Fibroblast of skin of right biceps (primary cell): ENCODE measurements around the gene MORC4.
"Not testable (repeated sequence)": the region's sequence is repeated elsewhere in the genome, so short reads cannot be mapped to it uniquely, and the experiment has no call there.

ENCODE experiments used
- DNase-seq: peaks from one replicate; pipeline ENCODE4 v3.0.0-alpha.2; 2013

Gene MORC4

GRCh38 chrX:107000013-107000515 lies at the start of gene MORC4:
Gene MORC4, minus strand, starts transcription at chrX:107000212. Its CDS starts 243 bp downstream, at chrX:106999969.
- DNase-seq = peak; percentile 80

- DNase-seq = no peak
Observed at GRCh38 chrX:107047622-107048021, 47.6 kb upstream of the MORC4 start.

- DNase-seq = no peak
Observed at GRCh38 chrX:107029752-107030151, 29.7 kb upstream of the MORC4 start.

- DNase-seq = peak; percentile 7
Observed at GRCh38 chrX:107025545-107025944, 25.5 kb upstream of the MORC4 start.

GRCh38 chrX:107014936-107015335 lies 14.9 kb upstream of the MORC4 start:
- DNase-seq = no peak

GRCh38 chrX:107008034-107008433 lies 8.0 kb upstream of the MORC4 start:
- no peak for DNase-seq

- peak; percentile 53 for DNase-seq
Observed at GRCh38 chrX:106999002-106999975, 723 bp downstream of the MORC4 start.

- no peak for DNase-seq
Observed at GRCh38 chrX:106997611-106998010, 2.4 kb downstream of the MORC4 start.

- no peak for DNase-seq
Observed at GRCh38 chrX:106995678-106996077, 4.3 kb downstream of the MORC4 start.

GRCh38 chrX:106987488-106987887 lies 12.5 kb downstream of the MORC4 start:
- DNase-seq = no peak

- DNase-seq = no peak
Observed at GRCh38 chrX:106980952-106981626, 18.9 kb downstream of the MORC4 start.

- DNase-seq = no peak
Observed at GRCh38 chrX:106976416-106976815, 23.6 kb downstream of the MORC4 start.

GRCh38 chrX:106973433-106974149 lies 26.4 kb downstream of the MORC4 start:
- DNase-seq = no peak

- no peak for DNase-seq
Observed at GRCh38 chrX:106972896-106973295, 27.1 kb downstream of the MORC4 start.

- not testable (repeated sequence) for DNase-seq
Observed at GRCh38 chrX:106966547-106966946, 33.5 kb downstream of the MORC4 start.

GRCh38 chrX:106964290-106964689 lies 35.7 kb downstream of the MORC4 start:
- DNase-seq = no peak

- DNase-seq = no peak
Observed at GRCh38 chrX:106963111-106963510, 36.9 kb downstream of the MORC4 start.

GRCh38 chrX:106959901-106960300 lies 40.1 kb downstream of the MORC4 start:
- no peak for DNase-seq

- DNase-seq = no peak
Observed at GRCh38 chrX:106957856-106958255, 42.2 kb downstream of the MORC4 start.

GRCh38 chrX:106955004-106955772 lies 44.8 kb downstream of the MORC4 start:
- peak; percentile 39 for DNase-seq

- DNase-seq = no peak
Observed at GRCh38 chrX:106954041-106954440, 46.0 kb downstream of the MORC4 start.

GRCh38 chrX:106952988-106953387 lies 47.0 kb downstream of the MORC4 start:
- no peak for DNase-seq
